D341Med (cell line): Measurements from ENCODE around the gene SUDS3.

Experiments
- DNase-seq: peaks from one replicate; pipeline ENCODE4 v3.0.0; 2012; ENCODE audit warnings: low spot score

The SUDS3 gene

DNA sequence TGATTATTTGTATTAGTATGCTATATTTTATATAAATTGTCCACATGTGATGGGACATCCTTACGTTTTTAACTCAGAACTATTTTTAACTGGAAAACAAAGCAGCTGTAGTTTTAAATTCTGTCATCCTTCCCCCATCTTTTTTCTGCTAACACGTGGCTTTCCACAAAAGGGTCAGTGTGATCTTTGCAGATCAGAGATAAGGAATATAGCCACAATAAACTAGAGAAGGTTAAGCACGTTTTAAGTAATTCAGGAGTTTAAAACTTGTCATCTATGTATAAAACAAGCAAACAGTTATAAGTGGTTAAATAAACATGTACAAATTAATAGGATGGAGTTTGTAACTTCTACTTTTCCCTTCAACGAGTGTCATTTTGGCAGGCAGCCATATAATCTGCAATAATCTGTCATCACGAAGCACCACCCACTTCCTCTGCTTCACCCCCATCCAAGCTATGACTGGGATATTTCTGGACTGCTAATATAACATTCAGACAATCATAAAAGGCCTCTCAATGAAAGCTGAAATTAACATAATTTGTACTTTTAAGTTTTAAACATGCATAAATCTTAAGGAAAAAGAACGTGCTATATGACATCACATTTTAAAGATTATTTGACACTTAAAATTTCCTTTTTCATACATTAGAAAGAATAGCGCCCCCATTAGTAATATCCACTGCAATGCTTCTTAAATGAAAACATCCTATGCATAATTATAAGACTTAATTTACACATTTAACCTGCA is 18.9 kb upstream of the SUDS3 start:
- no peak for DNase-seq

DNA sequence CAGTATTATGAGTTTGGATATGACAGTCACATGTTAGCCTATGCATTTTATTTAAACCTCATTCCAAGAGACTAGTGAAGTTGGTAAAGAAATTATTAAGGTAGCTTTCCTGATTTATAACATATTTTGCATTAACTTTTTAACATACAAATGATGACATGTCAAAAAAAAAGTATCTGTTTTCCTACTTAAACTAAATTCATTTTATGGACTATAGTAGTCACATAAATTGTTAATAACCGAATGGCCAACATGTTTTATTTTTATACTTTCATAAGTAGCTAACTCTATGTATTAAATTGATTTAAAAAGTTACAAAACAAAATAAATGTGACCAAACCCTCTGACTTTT is 18.4 kb upstream of the SUDS3 start:
- DNase-seq: no peak

DNA sequence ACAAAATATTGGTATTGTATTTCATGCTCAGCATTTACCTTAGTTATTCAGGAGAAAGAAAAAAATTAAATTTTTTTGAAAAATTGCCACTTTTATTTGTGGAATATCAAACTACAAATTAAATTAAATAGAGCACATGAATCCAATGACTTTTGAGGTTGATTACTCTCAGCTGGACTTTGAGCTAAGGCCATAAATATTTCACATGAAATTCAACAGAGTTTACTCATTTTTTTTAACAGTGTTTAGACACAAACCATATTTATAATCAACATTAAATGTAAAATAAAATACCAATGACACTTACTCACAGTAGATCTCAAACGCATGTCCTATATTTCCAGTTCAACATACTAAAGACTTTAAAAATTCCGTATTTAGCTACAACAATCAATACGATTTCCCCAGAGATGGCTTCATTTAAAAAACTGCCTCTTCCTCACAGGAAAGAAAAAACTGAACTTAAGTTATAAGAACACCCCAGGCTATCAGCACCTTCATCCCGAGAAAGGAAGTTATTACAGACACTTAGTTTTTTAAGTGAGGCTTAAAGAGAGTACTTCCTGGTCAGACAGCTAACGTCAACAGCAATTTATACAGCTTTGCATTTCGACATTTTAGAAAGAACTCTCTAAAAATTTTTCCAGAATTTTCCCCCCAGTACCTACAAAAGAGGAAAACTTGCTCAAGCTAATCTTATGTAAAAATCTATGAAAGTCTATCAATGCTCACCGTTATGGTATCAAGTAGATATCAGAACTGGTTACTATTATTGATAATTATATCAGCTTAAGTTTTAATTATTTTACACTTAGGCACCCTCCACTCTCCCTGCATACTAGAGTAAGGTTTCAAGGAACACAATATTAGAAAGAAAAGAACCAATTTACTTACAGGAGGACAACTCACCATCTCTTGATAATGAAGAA is 17.5 kb upstream of the SUDS3 start:
- no peak for DNase-seq

DNA sequence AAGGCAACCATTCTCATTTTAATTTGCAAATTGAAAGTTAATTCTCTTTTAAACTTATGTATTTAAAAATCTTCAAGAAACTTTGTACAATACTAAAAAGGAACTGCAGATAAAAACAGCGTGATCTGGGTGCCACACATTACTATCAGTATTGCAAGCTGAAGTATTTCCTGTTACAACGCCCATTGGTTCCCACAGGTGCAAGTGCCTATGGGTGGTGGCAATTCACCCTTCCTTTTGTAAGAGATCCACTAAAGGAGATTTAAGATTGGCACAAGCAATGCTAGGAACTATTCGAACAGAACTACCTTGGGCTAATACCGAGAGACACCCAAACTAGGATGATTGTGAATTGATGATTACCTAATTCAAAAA is 16.8 kb upstream of the SUDS3 start:
- no peak for DNase-seq

DNA sequence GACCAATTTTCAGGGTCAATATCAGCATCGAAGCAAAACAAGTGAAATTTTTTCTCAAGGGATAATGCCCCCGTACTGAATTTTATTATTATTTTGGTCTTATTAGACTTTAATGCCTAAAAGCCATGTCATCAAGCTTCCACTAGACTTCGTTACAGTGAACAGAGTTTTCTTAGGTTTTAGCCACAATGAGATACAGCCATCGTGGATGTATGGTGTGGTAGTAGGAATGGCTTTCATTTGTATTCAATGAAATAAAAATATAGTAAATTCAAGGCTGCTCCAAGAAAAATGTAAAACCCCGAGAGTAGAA is 15.3 kb upstream of the SUDS3 start:
- no peak for DNase-seq

DNA sequence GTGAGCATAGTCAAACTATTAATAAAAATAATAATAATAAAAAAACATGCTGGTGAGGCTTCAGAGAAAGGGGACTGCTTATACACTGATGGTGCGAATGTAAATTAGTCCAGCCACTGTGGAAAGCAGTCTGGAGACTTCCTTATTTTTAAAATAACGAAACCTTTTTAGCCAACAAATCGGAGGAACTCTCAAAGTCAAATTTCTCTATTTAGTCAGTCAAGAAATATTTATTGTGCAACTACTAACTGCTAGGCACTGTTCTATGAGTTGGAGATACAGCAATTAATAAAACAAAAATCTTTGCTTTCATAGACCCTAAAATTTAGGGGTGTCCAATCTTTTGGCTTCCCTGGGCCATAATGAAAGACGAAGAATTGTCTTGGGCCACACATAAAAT is 14.5 kb upstream of the SUDS3 start:
- DNase-seq: no peak

DNA sequence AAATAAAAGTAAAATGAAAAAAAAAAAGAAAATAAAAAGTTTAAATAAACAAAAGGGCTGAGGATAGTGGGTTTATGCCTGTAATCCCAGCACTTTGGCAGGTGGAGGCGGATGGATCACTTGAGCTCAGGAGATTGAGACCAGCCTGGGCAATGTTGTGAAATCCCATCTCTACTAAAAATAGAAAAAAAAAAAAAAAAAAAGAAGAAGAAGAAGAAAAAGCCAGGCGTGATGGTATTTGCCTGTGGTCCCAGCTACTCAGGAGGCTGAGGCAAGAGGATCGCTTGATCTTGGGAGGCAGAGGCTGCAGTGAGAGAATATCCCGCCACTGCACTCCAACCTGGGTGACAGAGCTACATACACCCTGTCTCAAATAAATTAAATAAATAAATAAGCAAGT is 7.5 kb upstream of the SUDS3 start:
- DNase-seq: no peak

DNA sequence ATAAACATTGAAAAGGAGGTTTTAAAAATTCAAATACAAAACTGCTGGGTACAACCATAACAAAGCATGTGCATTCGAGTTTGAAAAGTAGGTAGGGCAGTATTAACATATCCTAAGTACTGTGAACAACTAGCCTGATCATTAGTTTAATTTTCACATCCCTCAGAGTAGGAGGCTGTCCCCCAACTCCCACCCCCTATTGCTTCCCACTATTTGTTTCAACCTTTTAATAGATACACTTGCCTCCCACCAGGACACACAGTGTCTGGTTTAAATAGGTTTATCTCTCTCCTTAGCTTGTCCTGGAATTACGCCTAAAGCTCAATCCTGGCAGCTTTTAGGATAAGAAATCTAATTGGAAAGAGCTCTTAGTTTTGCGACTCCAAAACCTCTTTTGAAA is 5.8 kb upstream of the SUDS3 start:
- DNase-seq: no peak

DNA sequence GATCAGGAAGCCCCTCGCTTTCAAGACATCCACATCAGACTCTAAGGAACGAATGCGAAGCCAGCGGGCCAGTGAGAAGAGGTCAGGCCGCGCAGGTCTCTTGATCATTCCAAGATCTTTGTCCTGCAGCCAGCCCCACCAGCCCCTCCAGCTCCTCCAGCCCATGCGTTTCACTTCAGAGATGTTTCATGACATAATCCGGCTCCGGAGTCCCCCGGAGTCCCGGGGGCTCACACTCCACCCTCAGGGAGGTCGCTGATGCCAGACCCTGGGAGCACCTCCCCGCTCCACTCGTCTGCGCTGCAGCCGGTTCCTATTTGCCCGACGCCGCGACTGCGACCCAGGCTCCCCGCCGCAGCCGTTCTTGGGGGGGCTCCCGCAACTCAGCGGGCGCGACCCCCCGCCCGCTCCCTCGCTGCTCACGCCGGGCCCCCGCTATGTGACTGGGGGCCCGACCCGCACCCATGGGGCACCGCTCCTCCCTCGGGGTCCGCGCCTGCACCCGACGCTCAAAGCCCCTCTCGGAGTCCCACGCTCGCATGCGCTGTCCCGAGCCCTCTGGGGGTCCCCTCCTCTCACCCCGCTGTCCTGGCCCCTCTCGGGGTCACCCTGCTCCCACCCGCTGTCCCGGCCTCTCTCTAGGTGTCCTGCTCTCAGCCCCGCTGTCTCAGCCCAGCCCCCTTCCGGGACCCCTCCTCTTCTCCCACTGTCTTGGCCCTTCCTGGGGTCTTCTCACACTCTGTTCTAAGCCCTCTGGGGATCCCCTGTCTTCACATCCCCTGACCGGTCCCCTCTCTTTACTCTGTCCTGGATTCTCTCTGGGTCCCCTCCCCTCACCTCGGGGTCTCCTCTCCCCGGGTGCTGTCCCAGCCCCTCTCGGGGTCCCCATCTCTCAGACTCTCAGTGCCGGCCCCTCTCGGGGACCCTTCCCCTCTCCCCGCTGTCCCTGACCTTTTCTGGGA is 4.8 kb upstream of the SUDS3 start:
- peak; percentile 52 for DNase-seq

DNA sequence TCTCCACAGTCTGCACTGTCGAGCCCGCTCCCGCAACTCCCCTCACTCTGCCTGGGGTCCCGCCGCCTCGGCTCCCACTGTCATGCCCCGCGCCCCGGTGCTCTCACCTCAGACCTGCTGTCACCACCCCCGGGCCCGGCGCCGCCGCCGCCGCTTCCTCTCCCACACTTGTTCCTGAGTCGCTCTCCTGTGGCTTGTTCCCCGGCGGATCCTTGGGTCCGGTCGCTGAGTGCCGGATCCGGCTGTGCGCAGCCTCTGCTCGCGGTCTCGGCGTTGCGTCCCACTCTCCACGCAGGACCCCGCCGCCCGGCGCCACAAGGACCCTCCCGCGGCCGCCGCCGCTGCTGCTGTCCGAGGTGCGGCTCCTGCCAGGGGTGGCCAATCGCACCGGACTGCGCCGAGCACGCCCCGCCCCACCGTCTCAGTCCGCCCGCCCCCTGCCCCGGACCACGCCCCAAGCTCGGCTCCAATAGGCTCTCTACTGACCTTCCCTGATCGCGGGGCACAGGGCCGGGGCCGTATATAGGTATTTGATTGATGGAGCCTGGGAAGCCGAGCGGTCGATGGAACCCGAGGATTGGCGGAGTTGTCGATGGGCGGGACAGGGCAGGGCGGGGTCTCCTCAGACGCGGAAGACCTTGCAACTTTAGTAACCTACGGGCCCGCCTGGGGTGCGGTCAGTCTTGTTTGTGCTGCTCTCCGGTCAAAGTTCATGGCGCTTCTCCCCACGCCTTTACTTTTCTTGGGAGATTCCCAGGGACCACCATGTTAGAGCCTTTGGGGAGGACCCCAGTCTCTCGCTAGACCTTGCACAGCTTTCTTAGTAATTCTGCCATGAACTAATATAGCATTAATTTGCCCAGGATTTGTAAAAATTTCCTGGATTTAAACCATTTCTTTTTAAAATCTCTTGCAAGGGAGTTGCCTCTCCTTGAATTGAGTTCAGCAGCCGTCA is 3.5 kb upstream of the SUDS3 start, which contains the start of gene TAOK3:
Gene TAOK3, minus strand, starts transcription at position 367 of the 955 bp plus-strand sequence. CDS start 117,340 bp downstream, outside the sequence.
- peak; percentile 96 for DNase-seq

DNA sequence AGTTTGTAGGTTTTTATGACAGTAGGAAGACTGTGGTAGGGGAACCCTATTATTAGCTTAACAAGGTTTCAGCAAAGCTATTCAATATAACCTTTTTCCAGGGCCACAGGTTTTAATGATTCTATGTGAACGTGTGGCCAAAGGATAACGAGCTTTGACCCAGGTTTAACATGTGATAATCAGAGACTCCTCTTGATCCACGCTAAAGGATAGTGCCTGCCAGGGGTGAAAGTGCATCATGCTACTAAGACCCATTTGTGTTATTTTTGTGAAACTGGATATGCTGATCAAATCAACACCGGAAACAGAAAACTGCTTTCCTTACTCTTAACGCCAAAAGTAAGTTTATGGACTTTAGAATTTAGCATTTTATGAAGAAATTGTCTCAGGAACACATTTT is 2.7 kb upstream of the SUDS3 start:
- no peak for DNase-seq

DNA sequence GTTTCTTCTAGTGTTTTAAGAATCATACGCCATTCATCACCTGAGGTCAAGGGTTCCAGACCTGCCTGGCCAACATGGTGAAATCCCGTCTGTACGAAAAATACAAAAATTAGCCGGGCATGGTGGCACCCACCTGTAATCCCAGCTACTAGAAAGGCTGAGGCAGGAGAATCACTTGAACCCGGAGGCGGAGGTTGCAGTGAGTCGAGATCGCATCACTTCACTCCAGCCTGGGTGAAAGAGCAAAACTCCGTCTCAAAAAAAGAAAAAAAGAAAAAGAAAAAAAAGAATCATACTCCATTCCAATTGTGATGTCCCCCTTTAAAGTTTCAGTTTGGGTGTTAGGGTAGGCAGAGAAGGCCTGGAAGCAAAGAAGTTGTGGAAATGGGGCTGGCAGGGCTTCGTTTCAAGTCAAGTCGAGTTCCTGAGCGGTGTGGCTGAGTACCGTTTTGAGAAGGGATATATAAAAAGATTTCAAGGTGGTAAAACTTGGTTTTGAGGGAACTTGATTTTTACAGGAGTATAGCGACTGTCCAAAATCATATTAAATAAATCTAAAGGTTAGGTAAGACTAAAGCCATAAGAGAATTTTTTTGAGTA is 2.1 kb upstream of the SUDS3 start:
- no peak for DNase-seq

DNA sequence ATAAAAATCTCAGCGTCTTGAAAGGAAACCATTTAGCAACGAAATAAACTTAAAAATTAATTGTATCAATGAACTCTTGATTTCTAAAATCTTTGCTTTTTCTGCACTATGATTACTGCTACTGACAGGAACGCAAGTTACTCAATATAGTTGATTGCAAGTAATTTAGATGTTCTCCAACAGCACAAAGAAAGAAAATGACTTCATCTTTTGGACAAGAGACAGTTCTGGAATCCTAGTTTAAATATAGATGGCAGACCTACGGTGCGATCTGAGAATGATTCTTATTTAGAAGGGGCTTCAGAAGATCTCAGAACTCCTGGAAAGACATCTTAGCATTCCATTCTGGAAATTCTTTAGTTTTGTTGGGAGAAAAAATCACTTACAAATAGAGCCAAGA is 1.4 kb upstream of the SUDS3 start:
- no peak for DNase-seq

DNA sequence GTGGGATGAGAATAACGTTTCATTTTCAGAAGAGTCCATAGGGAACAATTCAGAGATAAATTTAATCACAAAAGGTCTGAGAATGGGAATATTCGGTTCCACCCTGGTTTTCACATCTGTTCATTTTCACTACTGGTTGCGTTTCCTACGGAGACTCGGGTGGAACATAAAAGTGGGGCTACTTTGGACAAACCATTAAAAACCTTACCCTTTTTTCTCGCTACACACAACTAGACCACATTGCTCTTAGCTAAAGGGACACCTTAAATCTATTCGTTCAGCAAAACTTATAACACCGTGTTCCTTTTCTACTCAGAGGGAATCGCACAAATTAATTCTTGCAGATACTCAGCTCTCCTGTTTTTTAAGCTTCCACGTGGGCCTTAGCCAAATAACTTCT is 1.0 kb upstream of the SUDS3 start:
- no peak for DNase-seq

DNA sequence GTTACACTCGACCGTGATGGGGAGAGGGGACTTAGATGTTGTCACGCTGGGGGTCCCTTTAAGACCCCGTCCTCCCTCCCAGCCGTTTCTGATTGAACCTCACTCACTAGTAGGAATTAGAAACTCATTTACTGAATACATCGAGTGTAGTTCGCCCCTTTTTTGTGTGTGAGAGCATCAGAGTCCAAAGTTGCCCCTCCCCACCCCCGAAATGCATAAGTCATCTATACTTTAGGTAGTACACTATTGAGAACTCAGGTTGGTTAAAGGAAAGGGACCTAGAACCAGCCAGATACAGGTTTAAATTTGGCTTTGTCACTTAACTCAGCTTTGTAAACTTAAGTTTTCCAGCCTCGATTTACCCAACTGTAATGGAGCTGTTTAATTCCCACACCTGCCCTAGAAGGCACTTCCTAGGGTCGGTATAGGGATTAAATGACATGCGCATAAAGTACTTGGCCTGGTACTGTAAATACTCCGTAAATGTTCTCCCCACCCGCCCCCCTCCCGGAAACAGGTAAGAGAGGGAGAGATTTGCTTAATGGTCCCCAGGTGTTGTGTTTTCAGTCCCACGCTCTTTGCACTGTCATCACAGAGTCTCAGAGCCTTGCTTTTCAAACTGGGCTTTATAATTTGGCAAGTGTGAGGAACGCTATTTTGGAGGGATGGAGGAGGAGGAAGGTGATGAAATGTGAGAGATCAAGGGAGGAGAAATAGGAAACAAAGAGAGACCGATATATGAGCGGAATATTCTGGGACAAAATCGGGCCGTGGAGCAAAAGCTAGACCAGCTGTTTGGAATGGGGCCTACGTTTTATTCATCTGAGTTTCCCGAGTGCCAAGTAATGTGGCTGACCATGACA is 897 bp downstream of the SUDS3 start:
- DNase-seq: no peak

DNA sequence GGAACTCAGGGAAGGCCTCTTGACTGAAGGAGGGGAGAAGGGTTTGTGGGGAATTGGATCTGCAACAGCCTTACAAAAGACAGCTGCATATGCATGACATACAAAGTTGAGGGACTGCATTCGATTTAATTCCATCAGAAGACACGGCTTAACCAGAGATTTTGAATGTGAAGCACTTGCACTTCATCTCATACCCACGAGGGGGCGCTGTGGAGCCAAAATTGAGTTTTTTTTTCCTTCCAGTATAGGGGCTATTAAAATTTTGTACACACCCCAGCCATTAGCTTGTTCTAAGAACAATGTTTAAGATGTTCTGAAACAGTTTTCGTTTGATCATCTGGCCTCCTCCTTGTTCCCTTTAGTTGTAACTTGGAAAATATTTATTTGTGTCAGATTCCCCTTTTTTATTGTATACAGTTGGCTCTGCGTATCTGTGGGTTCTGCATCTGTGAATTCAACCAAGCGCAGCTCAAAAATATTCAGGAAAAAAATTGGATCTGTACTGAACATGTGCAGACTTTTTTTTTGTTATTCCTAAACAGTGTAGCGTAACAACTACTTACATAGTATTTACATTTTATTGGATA is 1.6 kb downstream of the SUDS3 start:
- DNase-seq: peak; percentile 64

DNA sequence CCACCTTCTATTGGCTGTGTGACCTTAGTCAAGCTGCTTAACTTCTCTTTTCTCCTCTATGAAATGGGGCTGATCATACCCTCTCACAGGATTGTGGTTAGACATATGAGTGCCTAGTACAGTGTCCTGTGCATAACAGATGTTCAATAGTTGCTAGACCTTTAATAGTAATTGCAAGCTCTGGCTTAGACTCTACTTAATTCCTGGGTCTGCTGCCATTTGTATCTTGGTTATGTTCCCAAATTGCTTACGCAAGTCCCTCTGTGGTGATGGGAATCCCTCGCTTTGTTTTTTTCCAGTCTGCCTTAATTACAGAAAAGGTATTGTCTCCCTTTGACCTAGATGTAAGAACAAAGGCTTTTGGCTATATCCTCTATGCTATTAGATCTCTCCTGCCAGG is 15.1 kb downstream of the SUDS3 start:
- DNase-seq: no peak

DNA sequence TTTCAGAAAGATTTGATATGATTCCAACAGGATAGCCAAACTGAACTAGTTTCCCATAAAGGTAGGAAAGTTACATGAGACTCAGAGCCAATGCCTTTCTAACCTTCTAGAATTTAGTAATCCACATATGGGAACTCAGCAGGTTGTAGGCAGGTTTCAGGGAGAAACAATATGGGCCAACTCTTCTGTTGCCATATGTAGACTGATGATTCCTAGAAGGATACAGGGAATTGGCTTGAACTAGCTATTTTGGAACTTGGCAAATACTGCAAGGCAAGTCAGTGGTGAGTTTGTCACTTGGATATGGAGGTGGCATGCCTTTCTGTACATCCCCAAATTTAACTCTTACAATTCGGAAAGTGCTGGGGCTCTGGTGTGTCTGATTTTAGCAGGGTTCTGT is 15.5 kb downstream of the SUDS3 start:
- no peak for DNase-seq

DNA sequence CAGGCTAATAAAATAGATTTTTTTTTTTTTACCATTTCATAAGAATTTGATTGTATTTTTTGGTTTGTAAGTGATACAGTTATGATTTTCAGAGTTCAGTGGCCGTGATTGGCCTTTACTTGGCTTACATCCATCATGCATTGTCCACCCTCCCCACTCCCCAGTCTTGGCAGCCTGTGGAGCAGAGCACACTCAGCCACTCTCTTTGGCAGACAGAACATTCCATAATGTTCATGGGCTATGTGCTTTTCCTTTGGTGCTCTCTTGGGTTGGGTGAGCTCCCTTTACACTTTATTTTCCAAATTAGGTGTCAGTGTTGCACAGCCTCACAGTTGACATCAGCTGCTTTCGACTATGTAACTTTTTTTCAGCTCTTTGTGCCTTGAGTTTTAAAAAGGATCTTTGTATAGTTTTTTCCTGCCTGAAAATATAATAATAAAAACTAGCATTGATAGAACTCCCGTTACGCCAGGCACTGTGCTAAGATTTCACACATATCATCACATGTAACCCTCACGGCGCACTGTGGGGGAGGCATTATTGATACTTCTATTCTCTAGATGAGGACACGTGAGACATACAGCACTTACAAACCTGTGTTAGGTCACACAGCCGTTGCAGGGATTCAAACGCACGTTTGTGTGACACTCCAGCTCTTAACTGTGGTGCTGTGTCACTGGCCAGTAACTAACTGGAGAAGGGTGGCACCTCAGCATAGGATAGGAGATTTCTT is 21.5 kb downstream of the SUDS3 start:
- no peak for DNase-seq
